H9 (cell line): ENCODE results near the gene GAMT. TPM values are rescaled to one million over a fixed set of nuclear protein-coding genes. Genes with fewer than 3 reads are reported as not detected.

ENCODE experiments used
- DNase-seq: peaks from one replicate; pipeline ENCODE4 v3.0.0-alpha.2; 2017
- H2AFZ ChIP-seq: one replicate; pipeline ENCODE4 v1.6.1; 2013; ENCODE audit warnings: mild to moderate bottlenecking, low read length, control low read depth, moderate library complexity
- H2AK5ac ChIP-seq: 2 replicates; pipeline ENCODE4 v1.6.1; 2013; ENCODE audit warnings: low read length, control low read depth, mixed read lengths; ENCODE audit not compliant: insufficient read length
- H2BK120ac ChIP-seq: one replicate; pipeline ENCODE4 v1.6.1; 2013; ENCODE audit warnings: low read depth, mild to moderate bottlenecking, low read length, control low read depth, inconsistent platforms; ENCODE audit not compliant: poor library complexity, severe bottlenecking
- H2BK12ac ChIP-seq: 2 replicates; pipeline ENCODE4 v1.6.1; 2013; ENCODE audit warnings: low read length, control low read depth, mixed read lengths, low read depth; ENCODE audit not compliant: insufficient read length
- H2BK15ac ChIP-seq: 2 replicates; pipeline ENCODE4 v1.6.1; 2013; ENCODE audit warnings: low read depth, low read length, control low read depth
- H2BK20ac ChIP-seq: one replicate; pipeline ENCODE4 v1.6.1; 2013; ENCODE audit warnings: low read depth, mild to moderate bottlenecking, low read length, control low read depth, inconsistent platforms; ENCODE audit not compliant: poor library complexity, severe bottlenecking
- H2BK5ac ChIP-seq: 2 replicates; pipeline ENCODE4 v1.6.1; 2013; ENCODE audit warnings: low read length, control low read depth, mixed read lengths; ENCODE audit not compliant: insufficient read length
- H3K14ac ChIP-seq: 2 replicates; pipeline ENCODE4 v1.6.1; 2013; ENCODE audit warnings: low read length, control low read depth; ENCODE audit not compliant: insufficient read depth
- H3K18ac ChIP-seq: 2 replicates; pipeline ENCODE4 v1.6.1; 2013; ENCODE audit warnings: low read depth, mild to moderate bottlenecking, mixed read lengths, low read length, control low read depth; ENCODE audit not compliant: insufficient read length
- H3K23ac ChIP-seq: 2 replicates; pipeline ENCODE4 v1.6.1; 2013; ENCODE audit warnings: low read length, control low read depth, mixed read lengths, low read depth; ENCODE audit not compliant: insufficient read length
- H3K23me2 ChIP-seq: 2 replicates; pipeline ENCODE4 v1.6.1; 2013; ENCODE audit warnings: low read depth, mild to moderate bottlenecking, mixed read lengths, low read length, control low read depth; ENCODE audit not compliant: insufficient read length, poor library complexity, severe bottlenecking
- H3K27ac ChIP-seq: 2 replicates; pipeline ENCODE4 v1.5.1; 2013; ENCODE audit warnings: low read length, control low read depth, mixed read lengths, low read depth; ENCODE audit not compliant: insufficient read length
- H3K27me3 ChIP-seq: 2 replicates; pipeline ENCODE4 v1.6.1; 2013; ENCODE audit warnings: low read length, control low read depth, inconsistent platforms; ENCODE audit not compliant: insufficient read depth
- H3K4ac ChIP-seq: 2 replicates; pipeline ENCODE4 v1.6.1; 2013; ENCODE audit warnings: low read depth, mild to moderate bottlenecking, control low read depth, inconsistent platforms, low read length, moderate library complexity
- H3K4me1 ChIP-seq: 2 replicates; pipeline ENCODE4 v1.6.1; 2013; ENCODE audit warnings: low read length, control low read depth, inconsistent platforms; ENCODE audit not compliant: insufficient read depth
- H3K4me2 ChIP-seq: 2 replicates; pipeline ENCODE4 v1.6.1; 2013; ENCODE audit warnings: low read length, control low read depth, mixed read lengths; ENCODE audit not compliant: insufficient read length, insufficient read depth
- H3K56ac ChIP-seq: 2 replicates; pipeline ENCODE4 v1.6.1; 2013; ENCODE audit warnings: low read depth, mild to moderate bottlenecking, mixed read lengths, low read length, control low read depth; ENCODE audit not compliant: insufficient read length
- H3K79me1 ChIP-seq: 2 replicates; pipeline ENCODE4 v1.6.1; 2013; ENCODE audit warnings: low read depth, mild to moderate bottlenecking, moderate library complexity, low read length, control low read depth, inconsistent platforms; ENCODE audit not compliant: insufficient read depth, poor library complexity, severe bottlenecking
- H3K79me2 ChIP-seq: 2 replicates; pipeline ENCODE4 v1.6.1; 2013; ENCODE audit warnings: low read length, control low read depth, inconsistent platforms; ENCODE audit not compliant: insufficient read depth
- H3K9ac ChIP-seq: 2 replicates; pipeline ENCODE4 v1.6.1; 2013; ENCODE audit warnings: low read length, control low read depth, mixed read lengths; ENCODE audit not compliant: insufficient read length; ENCODE audit errors: extremely low read depth
- H3K9me3 ChIP-seq: one replicate; pipeline ENCODE4 v1.6.1; 2013; ENCODE audit warnings: low read depth, low read length, inconsistent platforms; ENCODE audit not compliant: control insufficient read depth
- H3T11ph ChIP-seq: one replicate; pipeline ENCODE4 v1.6.1; 2013; ENCODE audit warnings: mild to moderate bottlenecking, low read length, control low read depth, inconsistent platforms
- H4K20me1 ChIP-seq: one replicate; pipeline ENCODE4 v1.6.1; 2013; ENCODE audit not compliant: control insufficient read depth, insufficient read length, insufficient read depth
- H4K5ac ChIP-seq: 2 replicates; pipeline ENCODE4 v1.6.1; 2013; ENCODE audit warnings: low read depth, mild to moderate bottlenecking, mixed read lengths, low read length, control low read depth; ENCODE audit not compliant: insufficient read length
- H4K8ac ChIP-seq: replicated peaks from 2 replicates; pipeline ENCODE4 v1.6.1; 2013; ENCODE audit warnings: low read length, control low read depth, mixed read lengths, low read depth; ENCODE audit not compliant: insufficient read length
- H4K91ac ChIP-seq: 2 replicates; pipeline ENCODE4 v1.6.1; 2013; ENCODE audit warnings: low read depth, mild to moderate bottlenecking, moderate library complexity, mixed read lengths, low read length, control low read depth; ENCODE audit not compliant: insufficient read length
- H3K27ac Mint-ChIP-seq, 3 experiments: 2 replicates in 2 of 3; 3 replicates in 1 of 3; pipeline ENCODE4 v1.8.0; 2020 to 2021; ENCODE audit warnings: mixed read lengths in 3 of 3, mild to moderate bottlenecking in 1 of 3, moderate library complexity in 1 of 3
- H3K27me3 Mint-ChIP-seq: 2 replicates; pipeline ENCODE4 v1.8.0; 2021; ENCODE audit warnings: low read depth, mild to moderate bottlenecking, moderate library complexity, mixed read lengths
- H3K36me3 Mint-ChIP-seq, 3 experiments: 2 replicates in 2 of 3; 3 replicates in 1 of 3; pipeline ENCODE4 v1.8.0; 2020 to 2021; ENCODE audit warnings: low read depth in 3 of 3, mixed read lengths in 3 of 3; ENCODE audit not compliant: insufficient read depth in 1 of 3
- H3K4me1 Mint-ChIP-seq, 2 experiments: 2 replicates each; pipeline ENCODE4 v1.8.0; 2020; ENCODE audit warnings: mixed read lengths in 2 of 2
- H3K4me3 Mint-ChIP-seq, 2 experiments: 2 replicates in 1 of 2; 3 replicates in 1 of 2; pipeline ENCODE4 v1.8.0; 2020 to 2021; ENCODE audit warnings: mild to moderate bottlenecking in 2 of 2, mixed read lengths in 2 of 2, moderate library complexity in 1 of 2
- H3K9me3 Mint-ChIP-seq, 2 experiments: 2 replicates in 1 of 2; 3 replicates in 1 of 2; pipeline ENCODE4 v1.8.0; 2020; ENCODE audit warnings: mild to moderate bottlenecking in 2 of 2, mixed read lengths in 2 of 2, moderate library complexity in 1 of 2
- CTCF ChIP-seq: fragments of 200-600 bp; sonication (generic); conservative IDR thresholded peaks from 3 replicates; pipeline ENCODE4 v1.8.0; 2021; ENCODE audit warnings: antibody characterized with exemption, mild to moderate bottlenecking
- WGBS: extraction: QIAGEN DNeasy Blood & Tissue Kit; methylation state at CpG from one replicate; pipeline ENCODE4 v1.1.7; 2013; ENCODE audit warnings: missing lambda C conversion rate, low lambda C conversion rate, mixed read lengths; ENCODE audit not compliant: insufficient read length; ENCODE audit errors: extremely low coverage; 5-methylcytosine and 5-hydroxymethylcytosine counted together
- total RNA-seq: library from RNA; stranded (reverse); gene quantifications from 2 replicates; pipeline ENCODE4 v1.2.1, GENCODE V29; 2021

GAMT gene
- total RNA-seq, 1 experiment from 2014 or later, result 26.6 TPM

GRCh38 chr19:1384478-1385110 is 16.7 kb downstream of the GAMT start:
- Histone ChIP-seq H3K79me2 (peaks cover 3% of the 10 kb centered on the region; the same call in 1 of the 2 replicates), H2BK120ac (no peak overlapping the region), H4K8ac (no peak overlapping the region), H4K20me1 (no peaks in the 10 kb centered on the region), H2BK15ac (no peak overlapping the region), H3K23me2 (peaks cover 6% of the 10 kb centered on the region), H3K4ac (no peak overlapping the region), H3K18ac (no peak overlapping the region), H3K56ac (no peak overlapping the region), H3K4me2 (peak overlapping the region; percentile 94), H2BK12ac (no peak overlapping the region), H3K4me1 (no peaks in the 10 kb centered on the region), H3K23ac (no peak overlapping the region), H2AK5ac (no peak overlapping the region), H3K27me3 (no peaks in the 10 kb centered on the region), H3K14ac (no peak overlapping the region), H2BK20ac (no peak overlapping the region), H2AFZ (no peak overlapping the region), H3K9me3 (no peaks in the 10 kb centered on the region), H3T11ph (no peak overlapping the region), H3K9ac (peak overlapping the region; percentile 77), H3K79me1 (peaks cover 6% of the 10 kb centered on the region), H4K91ac (no peak overlapping the region), H4K5ac (no peak overlapping the region), H3K27ac (no peak overlapping the region), H2BK5ac (no peak overlapping the region)
- Mint-ChIP-seq H3K36me3 (peaks cover 12 to 16% (median 13%) of the 10 kb centered on the region in 3 experiments), H3K4me1 (peaks cover 13 to 20% of the 10 kb centered on the region in 2 experiments), H3K9me3 (peaks cover 3 to 5% of the 10 kb centered on the region in 2 experiments; a peak in 2 of 5 replicates), H3K4me3 (peak overlapping the region; percentile 77 to 91), H3K27me3 (peaks cover 3% of the 10 kb centered on the region), H3K27ac (peak overlapping the region in 1 of 3 experiments; percentile 45; a peak in 1 of 7 replicates)
- no CpG with 5 or more reads among the region's 17 CpGs for WGBS
- DNase-seq, result no peak
- no peak for TF ChIP-seq CTCF
